WTC11 (cell line): ENCODE data around the gene WDR73. TPM values are rescaled to one million over a fixed set of nuclear protein-coding genes. Genes with fewer than 3 reads are reported as not detected.
"Not testable (repeated sequence)": the region's sequence is repeated elsewhere in the genome, so short reads cannot be mapped to it uniquely, and the experiment has no call there.

ENCODE experiments used
- ATAC-seq: fragments of 200-7000 bp; cut with Tn5 transposase; 2 replicates; pipeline ENCODE4 v1.10.0; 2021; ENCODE audit warnings: mild to moderate bottlenecking, moderate library complexity
- CTCF ChIA-PET: fragments of 300-600 bp; sonication (Branson Sonifier 250); formaldehyde crosslinking; loops from one replicate; lab custom pipeline; 2021; ENCODE audit warnings: antibody characterized with exemption; lab: Charles Lee
- POLR2A ChIA-PET: fragments of 350-600 bp; sonication (Branson Sonifier 250); formaldehyde crosslinking; loops from one replicate; lab custom pipeline; 2021; ENCODE audit warnings: antibody characterized with exemption; lab: Charles Lee
- DNase-seq: peaks from one replicate; pipeline ENCODE4 v3.0.0; 2021; ENCODE audit warnings: low spot score
- H3K27ac Mint-ChIP-seq: 2 replicates; pipeline ENCODE4 v1.8.0; 2021; ENCODE audit warnings: mixed read lengths
- H3K27me3 Mint-ChIP-seq: 2 replicates; pipeline ENCODE4 v1.8.0; 2021; ENCODE audit warnings: low read depth, mild to moderate bottlenecking, moderate library complexity, mixed read lengths
- H3K36me3 Mint-ChIP-seq: 2 replicates; pipeline ENCODE4 v1.8.0; 2021; ENCODE audit warnings: mixed read lengths
- H3K4me1 Mint-ChIP-seq: 2 replicates; pipeline ENCODE4 v1.8.0; 2022; ENCODE audit warnings: mixed read lengths
- H3K4me3 Mint-ChIP-seq: 2 replicates; pipeline ENCODE4 v1.8.0; 2021; ENCODE audit warnings: mild to moderate bottlenecking, moderate library complexity, mixed read lengths
- H3K9me3 Mint-ChIP-seq: 2 replicates; pipeline ENCODE4 v1.8.0; 2021; ENCODE audit warnings: mixed read lengths
- E2F1 ChIP-seq: sonication (generic); formaldehyde crosslinking; IDR thresholded peaks from 2 replicates; pipeline ENCODE4 v1.8.0; 2022; ENCODE audit warnings: mild to moderate bottlenecking, missing genetic modification reagents
- E2F5 ChIP-seq: sonication (generic); formaldehyde crosslinking; IDR thresholded peaks from 2 replicates; pipeline ENCODE4 v1.8.1; 2022; ENCODE audit warnings: mild to moderate bottlenecking, moderate library complexity, missing genetic modification reagents
- GTF2I ChIP-seq: fragments of 250-450 bp; sonication (Bioruptor Pico); conservative IDR thresholded peaks from 2 replicates; pipeline ENCODE4 v1.4.0; 2021; ENCODE audit warnings: mild to moderate bottlenecking
- HMGXB4 ChIP-seq: sonication (generic); formaldehyde crosslinking; IDR thresholded peaks from 2 replicates; pipeline ENCODE4 v1.8.1; 2023; ENCODE audit warnings: mild to moderate bottlenecking, moderate library complexity, missing genetic modification reagents
- JUN ChIP-seq: sonication (generic); formaldehyde crosslinking; IDR thresholded peaks from 2 replicates; pipeline ENCODE4 v1.8.0; 2023; ENCODE audit warnings: mild to moderate bottlenecking, missing genetic modification reagents
- MAX ChIP-seq: sonication (generic); formaldehyde crosslinking; IDR thresholded peaks from 2 replicates; pipeline ENCODE4 v1.8.0; 2022; ENCODE audit warnings: mild to moderate bottlenecking, missing genetic modification reagents
- MLX ChIP-seq: sonication (generic); formaldehyde crosslinking; IDR thresholded peaks from 2 replicates; pipeline ENCODE4 v1.8.1; 2023; ENCODE audit warnings: mild to moderate bottlenecking, missing genetic modification reagents, moderate library complexity
- SMAD4 ChIP-seq: sonication (generic); formaldehyde crosslinking; IDR thresholded peaks from 2 replicates; pipeline ENCODE4 v1.8.0; 2022; ENCODE audit warnings: mild to moderate bottlenecking, missing genetic modification reagents
- ZBTB21 ChIP-seq: sonication (generic); formaldehyde crosslinking; IDR thresholded peaks from 2 replicates; pipeline ENCODE4 v1.8.1; 2023; ENCODE audit warnings: mild to moderate bottlenecking, missing genetic modification reagents, borderline replicate concordance
- ZNF121 ChIP-seq: sonication (generic); formaldehyde crosslinking; IDR thresholded peaks from 2 replicates; pipeline ENCODE4 v1.8.0; 2023; ENCODE audit warnings: missing genetic modification reagents
- total RNA-seq: library from RNA; stranded (reverse); gene quantifications from 3 replicates; pipeline ENCODE4 v1.2.3, GENCODE V29; 2021

WDR73 gene
- total RNA-seq, 1 experiment from 2014 or later = 22.6 TPM

GRCh38 chr15:84643838-84644237, 10.2 kb downstream of the WDR73 start:
- POLR2A ChIA-PET = interaction anchor here (1.1 to 1.7 kb wide), 2 partner anchors 13 to 43 kb away, joined by 3 to 4 read pairs; partner anchors contain the start of gene ZSCAN2
- no peak overlapping the region for H3K4me3 Mint-ChIP-seq
- H3K9me3 Mint-ChIP-seq = no peaks in the 10 kb centered on the region
- H3K27ac Mint-ChIP-seq = no peak overlapping the region
- DNase-seq = no peak
- H3K36me3 Mint-ChIP-seq = peaks cover 70% of the 10 kb centered on the region
- H3K4me1 Mint-ChIP-seq = no peaks in the 10 kb centered on the region
- TF ChIP-seq GTF2I (CRISPR knock-in tag) (no peak), MLX (CRISPR knock-in tag) (no peak)
- TF ChIP-seq, all 79 proteins: peak for 0
- ATAC-seq = no peak
- no peaks in the 10 kb centered on the region for H3K27me3 Mint-ChIP-seq
- CTCF ChIA-PET = interaction anchor here (1.4 to 1.6 kb wide), 2 partner anchors 45 to 73 kb away, joined by 4 read pairs; no protein-coding TSS in a partner anchor

GRCh38 chr15:84642640-84643039, 11.4 kb downstream of the WDR73 start:
- not testable (repeated sequence) for H3K27ac Mint-ChIP-seq
- CTCF ChIA-PET = interaction anchor here (1.4 to 1.6 kb wide), 2 partner anchors 44 to 72 kb away, joined by 4 read pairs; no protein-coding TSS in a partner anchor
- POLR2A ChIA-PET = interaction anchor here (1.7 kb wide), 1 partner anchor 42 kb away, joined by 4 read pairs; the partner anchor contains the start of gene ZSCAN2

GRCh38 chr15:84641871-84642270, 12.2 kb downstream of the WDR73 start:
- DNase-seq, POLR2A ChIA-PET, CTCF ChIA-PET, H3K9me3 Mint-ChIP-seq, H3K27me3 Mint-ChIP-seq, H3K4me3 Mint-ChIP-seq, H3K27ac Mint-ChIP-seq, ATAC-seq: not testable (repeated sequence)
- peaks cover 12% of the 10 kb centered on the region for H3K4me1 Mint-ChIP-seq
- H3K36me3 Mint-ChIP-seq = peaks cover 60% of the 10 kb centered on the region

More at GRCh38 chr15:84642640-84643039, 11.4 kb downstream of the WDR73 start:
- not testable (repeated sequence) for H3K4me1 Mint-ChIP-seq, DNase-seq, H3K27me3 Mint-ChIP-seq, H3K4me3 Mint-ChIP-seq, ATAC-seq, H3K9me3 Mint-ChIP-seq
- peaks cover 65% of the 10 kb centered on the region for H3K36me3 Mint-ChIP-seq
- TF ChIP-seq ZNF121 (CRISPR knock-in tag) = 0 out of 2 replicates have a peak, but pooled peaks have one; percentile 38

GRCh38 chr15:84638103-84638502, 16.0 kb downstream of the WDR73 start:
- TF ChIP-seq MAX (CRISPR knock-in tag) (peak; percentile 37; the same call in 1 of the 2 replicates), HMGXB4 (CRISPR knock-in tag) (0 out of 2 replicates have a peak, but pooled peaks have one; percentile 34), E2F1 (CRISPR knock-in tag) (no peak), E2F5 (CRISPR knock-in tag) (no peak), JUN (CRISPR knock-in tag) (no peak), ZBTB21 (CRISPR knock-in tag) (no peak), SMAD4 (CRISPR knock-in tag) (no peak)
- ChIA-PET POLR2A (interaction anchor here (0.7 to 1.7 kb wide), 3 partner anchors 16 to 38 kb away, joined by 3 to 6 read pairs (median 4); partner anchors contain the start of gene WDR73), CTCF (interaction anchor here (0.5 to 11.7 kb wide), 12 partner anchors 13 to 305 kb away, joined by 3 to 139 read pairs (median 6); partner anchors contain the start of genes NMB, SEC11A and ZSCAN2)
- Mint-ChIP-seq H3K9me3 (no peaks in the 10 kb centered on the region), H3K36me3 (peaks cover 37% of the 10 kb centered on the region), H3K27ac (peak overlapping the region; percentile 91), H3K27me3 (peaks cover 8% of the 10 kb centered on the region), H3K4me3 (no peak overlapping the region), H3K4me1 (peaks cover 23% of the 10 kb centered on the region)
- ATAC-seq = peak; percentile 55
- DNase-seq = no peak
